Stimulated activated CD4-positive, alpha-beta T cell treated with anti-CD3 and anti-CD28 coated beads, Interleukin-1b, Interleukin-23, amount 100 ng/mL, for 4 hours (primary cell): ENCODE measurements around the gene ANKRD6.
A peak's percentile ranks its signal among the peaks of the same experiment; 100 is the strongest.
"Not testable (repeated sequence)": the region's sequence is repeated elsewhere in the genome, so short reads cannot be mapped to it uniquely, and the experiment has no call there.

Source experiments
- DNase-seq, 2 donors: peaks; one replicate each; pipeline ENCODE4 v3.0.0-alpha.2; 2020; ENCODE audit warnings: low read depth in 2 of 2

ANKRD6 gene

DNA sequence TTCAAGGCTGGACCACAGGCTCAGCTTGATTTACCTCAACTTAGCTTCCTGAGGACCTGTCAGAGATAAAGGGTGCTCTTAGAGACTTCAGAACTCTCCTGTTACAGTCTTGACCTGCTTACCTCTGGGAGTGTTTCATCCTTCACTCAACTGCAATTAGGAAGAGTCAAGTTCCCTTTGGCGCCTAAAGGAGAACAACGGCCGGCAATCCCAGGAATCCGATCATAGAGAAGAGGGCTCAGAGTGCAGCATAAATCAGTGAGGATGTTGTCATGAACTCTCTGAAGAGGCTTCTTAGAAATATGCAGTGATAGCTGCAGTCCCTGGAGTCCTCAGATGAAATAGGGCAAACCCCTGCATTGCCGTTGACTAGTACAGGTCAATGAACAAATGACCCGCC lies 169.2 kb downstream of the ANKRD6 start:
- DNase-seq, result no peak

GRCh38 chr6:89604653-89605052 lies 171.7 kb downstream of the ANKRD6 start:
- DNase-seq, result no peak

- DNase-seq, result no peak
Observed at GRCh38 chr6:89605861-89606260, 172.9 kb downstream of the ANKRD6 start.

GRCh38 chr6:89610149-89610642 lies 177.2 kb downstream of the ANKRD6 start:
- peak; percentile 74 to 80 for DNase-seq

- DNase-seq, result no peak
Observed at GRCh38 chr6:89611666-89612065, 178.7 kb downstream of the ANKRD6 start.

DNA sequence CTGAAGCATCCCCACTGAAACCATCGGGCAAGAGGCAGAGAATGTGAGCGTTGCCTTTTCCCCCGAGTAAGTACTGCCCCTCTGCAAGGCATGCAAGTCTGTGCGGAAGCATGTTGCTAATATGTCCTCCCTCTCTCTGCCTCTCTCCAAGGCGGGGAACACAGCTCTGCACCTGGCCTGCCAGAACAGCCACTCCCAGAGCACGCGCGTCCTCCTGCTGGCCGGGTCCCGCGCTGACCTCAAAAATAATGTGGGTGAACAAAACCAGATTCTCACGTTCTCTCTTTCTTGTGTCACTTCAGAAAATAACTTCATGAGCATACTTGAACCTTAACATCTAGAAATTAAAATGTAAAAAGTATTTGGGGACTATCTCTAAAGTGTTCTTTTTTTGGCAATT lies 179.2 kb downstream of the ANKRD6 start:
- no peak for DNase-seq

- no peak for DNase-seq
Observed at GRCh38 chr6:89613790-89614189, 180.8 kb downstream of the ANKRD6 start.

DNA sequence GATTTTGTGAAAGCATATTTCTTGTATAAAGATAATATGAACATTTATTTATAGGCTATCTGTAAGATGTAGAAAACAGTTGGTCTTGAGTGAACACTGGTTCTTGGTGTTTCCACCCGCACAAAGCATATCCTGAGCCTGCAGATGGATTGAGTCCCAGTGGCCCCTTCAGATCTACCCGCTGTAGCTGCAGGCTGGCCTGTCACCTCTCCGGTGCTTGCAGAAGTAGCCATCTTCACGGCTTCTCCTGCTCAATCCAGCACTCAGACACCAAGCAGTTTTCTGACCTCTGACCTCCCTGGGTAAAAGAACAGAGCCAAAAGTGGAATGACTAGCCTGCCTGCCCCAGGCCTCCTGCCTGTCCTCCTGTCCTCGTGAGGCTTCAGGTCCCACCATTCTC lies 182.9 kb downstream of the ANKRD6 start:
- no peak for DNase-seq

- no peak for DNase-seq
Observed at GRCh38 chr6:89616531-89616930, 183.6 kb downstream of the ANKRD6 start.

DNA sequence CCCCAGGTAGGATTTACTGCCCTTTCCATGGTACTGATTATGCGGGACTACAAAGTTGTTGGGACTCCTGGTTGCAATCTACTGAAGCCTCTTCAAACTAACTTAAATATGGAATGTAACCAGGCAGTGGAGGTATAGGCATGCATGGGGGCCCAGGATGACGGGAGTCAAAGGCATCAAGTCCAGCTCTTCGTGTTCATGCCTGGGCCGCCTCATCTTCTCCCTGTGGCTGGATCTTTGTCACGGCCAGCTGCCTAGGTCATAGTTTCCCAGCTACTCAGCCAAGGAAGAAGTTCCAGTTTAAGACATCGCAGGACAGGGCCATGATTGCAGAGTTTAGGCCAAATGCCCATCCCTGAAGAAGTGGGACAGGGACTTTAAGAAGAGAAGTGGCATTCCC lies 185.1 kb downstream of the ANKRD6 start:
- DNase-seq, result no peak

DNA sequence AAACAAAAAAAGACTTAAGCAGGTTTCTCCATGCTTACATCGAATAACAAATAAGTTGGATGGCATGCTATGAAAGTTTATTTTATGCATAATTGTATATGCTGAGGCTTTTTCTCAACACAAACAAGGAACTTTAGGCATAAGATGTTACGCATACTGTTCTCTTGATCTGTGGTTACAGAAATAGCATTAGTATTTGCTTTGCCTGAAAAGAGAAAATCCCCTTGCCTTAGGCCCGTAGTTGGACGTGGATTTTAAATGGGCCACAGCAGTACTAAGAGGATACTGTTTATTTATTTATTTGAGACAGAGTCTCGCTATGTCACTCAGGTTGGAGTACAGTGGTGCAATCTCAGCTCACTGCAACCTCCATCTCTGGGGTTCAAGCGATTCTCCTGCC lies 186.6 kb downstream of the ANKRD6 start:
- DNase-seq, result no peak

DNA sequence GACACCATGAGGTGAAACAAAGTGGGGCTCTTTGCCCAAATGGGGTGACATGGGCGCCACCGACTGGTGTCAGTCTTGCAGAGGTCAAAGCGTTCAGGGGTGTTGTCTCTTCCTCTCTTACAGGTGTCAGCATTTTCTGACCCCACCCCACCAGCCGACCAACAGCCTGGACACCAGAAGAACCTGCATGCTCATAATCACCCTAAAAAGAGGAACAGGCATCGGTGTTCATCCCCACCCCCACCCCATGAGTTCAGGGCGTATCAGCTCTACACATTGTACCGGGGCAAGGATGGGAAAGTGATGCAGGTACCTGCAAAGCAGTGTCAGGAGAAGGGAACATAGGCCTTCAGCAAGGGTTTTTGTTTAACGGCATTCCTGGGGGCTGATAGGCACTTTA lies 190.8 kb downstream of the ANKRD6 start:
- no peak for DNase-seq

DNA sequence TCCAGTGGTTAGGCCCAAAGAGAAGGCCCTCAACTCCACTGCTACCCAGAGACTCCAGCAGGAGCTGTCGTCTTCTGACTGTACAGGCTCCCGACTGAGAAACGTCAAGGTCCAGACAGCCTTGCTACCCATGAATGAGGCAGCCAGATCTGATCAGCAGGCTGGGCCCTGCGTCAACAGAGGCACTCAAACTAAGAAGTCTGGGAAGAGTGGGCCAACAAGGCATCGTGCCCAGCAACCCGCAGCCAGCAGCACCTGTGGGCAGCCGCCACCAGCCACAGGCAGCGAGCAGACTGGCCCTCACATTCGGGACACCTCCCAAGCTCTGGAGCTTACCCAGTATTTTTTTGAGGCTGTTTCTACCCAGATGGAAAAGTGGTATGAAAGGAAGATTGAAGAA lies 197.5 kb downstream of the ANKRD6 start:
- no peak for DNase-seq

- DNase-seq, result not testable (repeated sequence)
Observed at GRCh38 chr6:89636412-89636811, 203.5 kb downstream of the ANKRD6 start.

- DNase-seq, result no peak
Observed at GRCh38 chr6:89637960-89638319, 205.0 kb downstream of the ANKRD6 start.

- DNase-seq, result peak; percentile 80 to 88
Observed at GRCh38 chr6:89638320-89639195, 205.6 kb downstream of the ANKRD6 start, which contains the start of gene LYRM2. Gene LYRM2 (minus strand): TSS chr6:89638747. CDS start chr6:89638716, 31 bp downstream.

DNA sequence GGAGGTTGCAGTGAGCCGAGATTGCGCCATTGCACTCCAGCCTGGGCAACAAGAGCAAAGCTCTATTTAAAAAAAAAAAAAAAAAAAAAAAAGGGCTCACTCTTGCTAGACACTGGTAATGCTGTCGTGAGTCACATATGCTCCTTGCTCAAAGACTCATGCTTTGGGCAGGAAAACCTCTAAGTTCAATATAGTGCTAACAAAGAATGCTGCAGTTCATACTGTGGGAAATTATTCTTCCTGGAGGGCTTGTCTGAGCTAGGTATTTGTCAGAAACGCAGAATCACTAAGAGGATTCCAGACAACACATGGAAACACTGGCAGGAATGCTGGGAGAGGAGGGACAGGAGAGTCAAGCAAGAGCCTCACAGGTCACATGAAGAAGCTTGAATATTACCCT lies 207.9 kb downstream of the ANKRD6 start:
- no peak for DNase-seq

GRCh38 chr6:89641581-89641980 lies 208.6 kb downstream of the ANKRD6 start:
- DNase-seq, result not testable (repeated sequence)

DNA sequence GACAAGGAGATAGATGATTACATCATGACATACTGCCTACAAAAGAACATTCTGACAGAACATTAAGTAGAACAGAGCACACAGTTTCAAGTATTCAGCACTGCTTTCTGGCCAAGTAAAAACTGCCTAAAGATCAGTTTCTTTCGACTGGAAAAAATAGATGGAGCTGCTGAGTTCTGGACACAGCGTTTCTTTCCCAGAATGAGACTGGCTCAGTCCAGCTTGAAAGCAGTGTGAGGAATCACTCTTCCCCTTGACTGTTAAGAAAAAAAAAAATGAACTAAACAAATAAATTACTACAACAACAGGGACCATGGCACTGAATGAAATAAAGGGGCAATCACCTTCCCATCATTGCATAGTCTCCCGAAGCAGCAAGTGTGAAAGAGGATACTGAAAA lies 210.0 kb downstream of the ANKRD6 start:
- no peak for DNase-seq

GRCh38 chr6:89643406-89643805 lies 210.5 kb downstream of the ANKRD6 start:
- no peak for DNase-seq

DNA sequence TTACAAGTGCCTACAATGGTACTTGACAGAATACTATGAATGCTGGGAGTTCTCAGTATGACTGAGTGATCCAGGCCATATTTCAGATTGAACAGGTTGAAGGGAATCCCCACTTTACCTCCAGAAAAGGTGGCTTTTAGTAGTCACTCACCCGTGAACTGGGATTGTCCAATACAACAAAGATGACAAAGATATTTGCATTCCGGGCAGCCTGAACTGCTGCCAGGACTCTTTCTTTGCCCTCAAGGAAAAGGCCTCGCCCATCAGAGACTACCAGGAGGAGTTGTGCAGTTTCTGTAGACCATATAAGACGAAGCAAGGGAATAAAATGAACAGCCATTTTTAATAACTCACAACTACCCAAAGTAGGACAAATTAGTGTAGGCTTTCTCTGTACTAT lies 211.9 kb downstream of the ANKRD6 start:
- no peak for DNase-seq

DNA sequence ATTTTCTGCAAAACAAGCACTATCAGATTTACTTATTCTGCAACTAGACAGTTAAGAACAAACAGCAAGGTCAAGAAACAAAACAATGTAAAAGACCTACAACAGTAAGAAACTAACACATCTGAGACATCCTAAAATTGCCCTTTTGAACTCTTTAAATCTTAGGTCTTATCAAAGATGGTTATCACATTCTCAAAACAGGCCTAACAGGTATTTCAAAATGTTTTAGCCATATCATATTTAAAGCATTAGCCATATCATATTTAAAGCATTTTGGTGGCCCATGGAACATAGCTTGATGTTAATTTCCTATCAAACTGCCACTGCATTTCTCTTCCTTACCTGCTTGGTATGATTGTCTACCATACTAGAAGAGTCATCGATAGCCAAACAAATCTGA lies 216.7 kb downstream of the ANKRD6 start:
- DNase-seq, result no peak

DNA sequence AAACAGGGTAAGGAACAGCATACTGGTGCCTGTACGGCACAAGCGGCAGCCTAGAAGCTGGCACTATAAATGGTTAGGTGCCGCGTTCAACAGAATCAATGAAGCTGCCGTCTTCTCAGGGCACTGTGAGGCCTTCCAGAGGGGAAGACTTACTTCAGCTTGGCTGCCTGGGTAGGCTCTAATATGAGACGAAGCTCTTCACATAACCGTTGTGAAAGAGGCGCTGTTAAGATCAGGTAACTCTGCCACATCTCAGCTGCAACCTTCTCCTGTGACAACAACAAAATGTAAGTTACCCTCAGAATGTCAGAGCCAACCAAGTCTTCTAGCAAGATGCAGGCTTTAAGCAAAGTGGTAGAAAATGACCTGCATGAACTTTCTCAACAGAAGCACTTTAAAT lies 217.6 kb downstream of the ANKRD6 start:
- no peak for DNase-seq

DNA sequence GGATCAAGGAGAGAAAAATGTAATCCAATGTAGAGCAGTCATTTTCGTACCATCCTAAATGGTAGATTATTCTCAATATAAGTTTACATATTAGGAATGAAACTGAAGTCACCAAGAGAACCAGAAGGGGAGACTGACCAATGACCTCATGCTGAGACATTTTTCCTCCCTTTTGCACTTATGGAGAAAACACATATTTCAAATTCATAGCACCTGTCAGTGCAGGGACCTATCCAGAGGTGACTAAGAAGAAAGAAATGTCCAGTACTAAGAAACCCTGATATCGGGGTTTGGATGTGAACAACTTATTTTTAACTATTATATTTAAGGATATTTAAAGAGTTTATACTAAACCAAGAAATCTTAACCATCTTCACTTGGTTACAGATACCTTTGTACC lies 222.2 kb downstream of the ANKRD6 start:
- DNase-seq, result no peak
